ENCODE data around the gene RARG.
A peak's percentile ranks its signal among the peaks of the same experiment; 100 is the strongest.

The RARG gene

DNA sequence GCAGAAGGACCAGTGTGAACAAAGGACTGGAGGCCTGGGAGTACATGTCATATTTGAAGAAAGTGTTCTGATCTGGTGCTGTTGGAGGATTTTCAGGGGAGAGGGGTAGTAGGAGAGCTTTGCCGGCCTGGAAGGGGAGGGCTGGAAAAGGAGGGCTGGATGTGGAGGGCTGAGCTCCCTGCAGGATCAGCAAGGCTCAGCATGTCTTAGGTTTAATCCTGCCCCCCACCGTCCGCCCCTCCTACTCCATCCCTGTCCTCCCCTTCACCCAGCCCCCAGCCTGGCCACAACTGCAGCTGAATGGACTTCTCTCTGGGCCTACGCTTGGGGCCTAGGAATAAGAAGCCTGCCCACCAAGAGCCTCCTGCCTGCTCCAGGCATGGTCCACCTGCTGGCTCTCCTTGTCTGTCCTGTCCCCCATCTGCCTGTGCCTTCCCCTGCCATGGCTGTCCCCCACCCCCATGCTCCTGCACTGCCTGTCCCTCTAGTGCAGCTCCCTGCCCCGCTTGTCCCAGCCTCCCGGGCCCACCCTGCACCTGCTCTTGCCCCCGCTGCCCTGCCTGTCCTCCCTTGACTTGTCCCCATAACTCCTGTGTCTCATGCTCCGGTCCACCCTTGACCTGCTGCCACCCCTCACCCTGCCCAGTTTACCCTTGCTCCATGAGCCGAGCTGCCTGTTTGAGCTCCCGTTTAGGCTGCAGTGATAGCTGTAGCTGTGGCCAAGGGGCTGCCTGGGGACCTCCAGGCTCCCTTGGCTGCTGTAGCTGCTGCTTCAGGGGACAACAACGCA, 9.8 kb upstream of the RARG start:
- no peak for DNase-seq

DNA sequence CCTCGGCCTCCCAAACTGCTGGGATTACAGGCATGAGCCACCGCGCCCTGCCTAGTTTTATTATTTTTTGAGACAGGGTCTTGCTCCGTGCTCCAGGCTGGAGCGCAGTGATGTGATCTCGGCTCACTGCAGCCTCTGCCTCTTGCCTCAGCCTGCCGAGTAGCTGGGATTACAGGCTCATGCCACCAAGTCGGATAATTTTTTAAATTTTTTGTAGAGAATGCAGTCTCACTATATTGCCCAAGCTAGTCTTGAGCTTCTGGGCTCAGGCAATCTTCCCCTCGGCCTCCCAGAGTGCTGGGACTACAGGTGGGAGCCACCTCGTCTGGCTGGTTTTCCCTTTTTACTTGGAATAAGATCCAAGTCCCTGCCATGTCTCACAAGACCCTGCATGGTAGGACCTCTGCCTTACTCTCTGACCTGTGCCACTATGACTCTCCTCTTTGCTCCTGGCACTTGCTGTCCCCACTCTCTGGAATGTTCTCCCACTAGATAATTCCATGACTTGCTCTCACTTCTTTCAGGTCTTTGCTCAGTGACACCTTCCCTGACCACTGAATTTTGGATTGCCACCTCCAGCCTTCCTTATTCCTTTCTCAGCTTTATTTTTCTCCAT, 7.7 kb upstream of the RARG start:
- no peak for DNase-seq

DNA sequence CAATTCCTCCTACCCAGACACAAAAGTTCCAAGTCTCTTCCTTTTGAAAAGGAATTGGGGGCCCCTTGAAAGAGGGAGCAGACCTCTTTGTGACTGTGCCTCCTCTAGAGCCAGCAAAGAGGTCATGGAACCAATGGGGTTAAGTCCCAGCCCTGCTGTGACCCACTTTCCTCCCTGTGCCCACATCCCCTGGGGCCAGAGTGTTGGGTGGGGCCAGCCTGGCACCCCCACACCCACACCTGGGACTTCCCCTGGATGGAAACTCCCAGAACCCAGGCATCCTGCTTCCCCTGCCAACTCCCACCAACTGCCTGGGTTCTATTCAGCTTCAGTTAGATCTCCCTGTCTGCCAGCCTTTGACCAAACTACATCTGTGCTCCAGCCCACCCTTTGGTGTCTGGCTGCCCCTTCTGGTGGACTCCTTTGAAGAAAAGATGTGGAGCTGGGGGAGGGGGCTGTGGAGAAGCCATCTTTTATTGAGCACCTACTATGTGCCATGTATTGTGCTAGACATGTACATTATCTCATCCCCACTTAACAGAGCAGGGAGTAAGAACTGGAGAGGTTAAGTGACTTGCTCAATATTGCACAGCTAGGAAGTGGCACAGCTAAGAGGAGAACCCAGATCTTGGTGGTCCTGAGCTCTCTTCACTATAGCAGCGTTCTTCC, 4.6 kb upstream of the RARG start:
- no peak for DNase-seq

DNA sequence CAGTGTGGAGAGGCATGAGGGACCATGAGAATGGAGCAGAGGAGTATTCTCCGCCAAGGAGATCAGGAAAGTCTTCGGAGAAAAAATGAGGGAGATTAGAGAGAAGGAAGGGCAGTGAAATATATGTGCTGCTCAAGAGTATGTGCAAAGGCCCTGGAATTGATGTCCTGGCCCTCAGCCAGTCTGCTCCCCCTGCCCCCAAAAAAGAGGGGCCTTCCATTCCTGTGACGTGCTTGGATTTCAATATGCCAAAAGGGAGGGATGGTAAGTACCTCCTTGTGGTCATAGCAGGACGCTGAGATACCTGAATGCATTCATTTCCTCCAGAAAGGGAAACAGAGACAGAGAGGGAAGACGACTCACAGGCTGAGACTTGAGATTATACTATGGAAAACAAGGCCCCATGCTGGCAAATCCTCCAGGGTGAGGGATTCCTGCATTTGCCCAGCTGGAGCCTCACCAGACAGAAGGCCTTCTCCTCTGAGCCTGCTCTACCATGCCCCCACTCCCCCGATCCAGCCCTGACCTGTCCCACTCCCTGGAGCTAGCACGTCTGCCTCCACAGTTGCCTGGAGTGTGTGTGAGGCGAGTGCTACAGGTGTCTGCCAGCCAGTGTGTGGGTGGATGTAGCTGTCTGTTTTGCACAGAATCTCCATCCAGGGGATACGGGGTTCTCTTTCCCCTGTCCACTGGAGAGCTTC, 3.9 kb upstream of the RARG start:
- no peak for DNase-seq

DNA sequence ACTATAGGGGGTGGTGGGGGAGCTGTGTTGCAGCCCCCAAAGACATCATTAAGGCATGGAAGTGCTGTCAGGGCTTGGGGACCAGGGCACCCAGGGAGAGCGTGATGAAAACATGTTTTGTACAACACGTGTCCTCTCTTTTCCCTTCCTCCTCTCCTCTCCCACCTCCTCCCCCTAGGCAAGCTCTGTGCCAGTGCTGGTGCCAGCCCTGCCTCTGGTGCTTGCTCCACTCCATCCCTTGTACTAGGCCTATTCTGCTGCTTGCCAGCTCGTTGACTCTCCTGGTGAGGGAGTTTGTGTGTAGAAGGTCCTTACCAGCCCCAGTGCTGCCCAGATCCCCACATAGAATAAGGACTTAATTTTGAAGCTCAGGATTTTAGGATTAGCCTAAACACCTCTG, 3.2 kb upstream of the RARG start:
- no peak for DNase-seq

DNA sequence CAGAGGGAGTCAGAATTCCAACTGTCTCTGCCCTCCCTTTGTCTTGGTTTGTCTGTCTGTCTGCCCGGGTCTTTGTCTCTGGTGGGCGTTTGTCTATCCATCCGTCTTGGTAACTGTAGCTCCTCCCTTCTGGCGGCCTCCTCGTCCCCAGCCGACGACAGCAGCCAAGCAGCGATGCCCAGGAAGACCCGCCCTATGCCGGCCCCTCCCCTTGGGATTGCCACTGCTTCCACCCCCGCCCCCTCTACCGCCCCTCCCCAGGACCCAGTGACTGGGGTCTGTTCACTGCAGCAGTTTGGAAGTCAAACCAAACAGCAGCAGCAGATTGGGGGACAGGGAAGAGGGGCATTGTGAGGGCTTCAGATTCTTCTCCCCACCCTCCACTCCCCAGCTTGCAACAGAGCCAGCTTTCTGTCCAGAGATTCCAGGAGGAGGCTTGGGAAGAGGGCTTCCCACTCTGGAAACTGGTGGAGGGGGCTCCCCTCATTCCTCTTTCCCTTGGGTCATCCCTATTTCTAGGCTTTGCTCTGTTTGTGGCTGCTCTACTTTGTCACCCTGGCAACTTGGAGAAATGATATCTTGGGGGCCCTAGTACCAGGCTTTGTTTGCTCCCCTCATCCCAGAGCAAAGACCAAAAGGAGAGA, 2.4 kb upstream of the RARG start:
- peak; percentile 67 for DNase-seq

DNA sequence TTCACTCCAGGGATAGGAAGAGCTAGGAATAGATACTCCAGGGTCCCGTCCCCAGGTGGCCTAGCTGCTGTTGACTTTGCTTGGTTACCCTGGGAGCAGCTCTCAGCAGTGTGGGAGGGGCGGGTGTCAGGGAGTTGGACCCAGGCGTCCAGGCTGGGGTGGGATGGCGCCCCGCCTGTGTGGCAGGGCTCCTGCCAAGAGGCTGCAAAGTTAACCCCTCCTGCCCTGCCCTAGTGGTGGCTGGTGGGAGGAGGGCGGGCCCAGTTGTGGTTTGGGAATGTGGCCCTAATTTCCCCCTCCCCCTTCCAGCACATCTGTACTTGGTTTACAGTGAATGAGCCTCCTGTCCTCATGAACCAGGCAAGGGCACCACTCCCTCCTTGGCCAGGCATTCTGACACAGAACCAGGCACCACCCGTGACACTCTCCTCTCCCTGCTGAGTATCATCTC, 1.7 kb upstream of the RARG start:
- no peak for DNase-seq

DNA sequence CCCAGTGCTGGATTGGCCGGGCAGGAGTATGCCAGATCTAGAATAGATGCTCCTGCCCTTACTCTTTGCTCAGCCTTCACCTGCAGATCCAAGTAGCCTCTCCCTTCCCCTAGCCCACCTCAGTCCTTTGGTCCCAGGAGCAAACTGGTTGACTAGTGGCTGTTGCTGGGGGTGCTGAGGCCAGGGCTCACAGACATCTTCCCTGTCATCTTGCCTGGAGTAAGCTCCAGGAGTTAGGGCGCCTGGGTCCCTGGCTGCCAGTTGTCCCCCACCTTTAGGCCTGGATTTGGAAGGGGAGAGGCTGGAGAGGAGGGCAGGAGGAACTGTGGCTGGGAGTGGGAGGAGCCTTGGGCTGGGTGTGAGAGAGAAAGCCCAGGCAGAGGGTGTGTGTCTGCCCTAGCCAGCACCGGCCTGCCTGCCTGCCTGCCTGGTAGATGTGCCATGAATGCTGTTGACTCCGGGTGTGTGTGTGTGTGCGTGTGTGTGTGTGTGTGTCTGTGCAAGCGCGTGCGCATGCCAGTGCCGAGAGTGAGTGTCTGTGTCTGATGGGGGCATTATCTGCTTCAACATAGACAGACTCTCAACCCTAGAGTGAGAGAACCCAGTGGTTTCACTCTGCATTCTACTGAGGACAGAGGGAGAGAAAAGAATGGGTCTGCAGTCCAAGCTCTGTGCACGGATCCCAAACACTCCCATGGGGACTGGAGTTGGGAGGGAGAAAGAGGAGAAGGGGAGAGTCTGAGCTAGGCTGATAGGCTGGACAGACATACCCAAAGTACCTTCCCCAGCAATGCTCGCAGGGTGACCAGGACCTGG, 845 bp upstream of the RARG start:
- no peak for DNase-seq

DNA sequence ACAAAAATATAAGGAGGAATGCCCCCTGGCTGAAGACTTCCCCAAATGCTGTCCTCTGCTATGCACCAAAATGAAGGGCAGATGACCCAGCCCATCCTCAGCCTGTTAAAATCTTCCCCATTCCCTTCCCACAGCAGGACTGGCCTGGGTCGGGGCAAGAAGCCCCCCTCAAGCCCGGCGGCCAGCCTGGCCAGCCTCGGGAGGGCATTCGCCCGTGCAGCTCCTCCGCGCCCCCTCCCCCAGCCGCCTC, 413 bp downstream of the RARG start:
- DNase-seq, result no peak

DNA sequence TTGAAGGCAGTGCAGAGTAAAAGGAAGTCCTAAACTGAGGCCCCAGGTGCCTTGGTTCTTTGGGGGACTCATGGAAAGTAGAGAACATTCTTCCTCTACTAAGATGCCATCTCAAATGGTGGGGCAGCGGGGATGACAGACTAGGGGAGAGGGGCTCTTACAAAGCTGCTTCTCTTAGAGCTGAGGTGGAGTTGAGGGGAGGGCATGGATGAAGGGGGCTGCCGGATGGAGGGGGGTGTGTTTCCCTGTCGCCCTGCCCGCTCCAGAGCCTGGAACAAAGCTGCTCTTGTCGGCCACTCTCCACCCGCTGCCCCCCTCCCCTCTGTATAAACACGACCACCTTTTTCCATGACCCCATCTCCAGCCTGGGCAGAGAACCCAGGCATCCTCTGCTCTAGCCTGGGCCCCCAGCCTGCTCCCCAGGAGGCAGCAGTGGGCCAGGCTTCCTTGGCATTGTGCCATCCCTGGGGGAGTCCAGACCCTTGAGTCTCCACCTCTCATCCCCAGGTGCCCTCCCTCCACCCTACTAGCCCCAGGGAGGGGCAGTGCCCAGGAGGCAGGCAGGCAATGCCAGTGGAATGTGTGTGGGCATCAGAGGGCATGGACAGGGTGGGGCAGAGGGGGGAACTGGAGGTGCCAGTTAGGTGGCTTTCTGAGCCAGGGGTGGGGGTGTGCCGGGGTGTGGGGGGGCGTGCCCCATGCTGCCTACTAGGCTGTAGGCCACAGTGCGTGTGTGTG, 1.7 kb downstream of the RARG start:
- no peak for DNase-seq

DNA sequence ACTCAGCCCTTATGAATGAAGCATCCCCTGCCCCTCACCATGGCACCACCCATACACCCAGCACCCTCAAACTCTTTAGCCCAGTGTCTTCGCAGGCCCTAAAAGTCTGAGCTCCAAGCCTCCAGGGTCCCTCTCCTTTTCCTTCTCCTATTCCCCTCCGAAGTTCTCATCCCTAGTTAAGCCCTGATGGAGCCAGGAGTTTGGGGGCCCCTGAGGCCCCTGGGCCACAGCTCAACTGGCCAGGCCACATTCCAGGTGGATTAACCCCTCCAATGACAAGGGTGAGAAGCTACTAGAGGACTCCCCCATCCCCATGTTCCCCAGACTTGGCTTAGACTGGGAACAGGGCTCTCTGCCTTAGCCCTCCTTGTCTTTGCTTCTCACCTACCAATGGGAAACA, 2.6 kb downstream of the RARG start:
- DNase-seq, result no peak

DNA sequence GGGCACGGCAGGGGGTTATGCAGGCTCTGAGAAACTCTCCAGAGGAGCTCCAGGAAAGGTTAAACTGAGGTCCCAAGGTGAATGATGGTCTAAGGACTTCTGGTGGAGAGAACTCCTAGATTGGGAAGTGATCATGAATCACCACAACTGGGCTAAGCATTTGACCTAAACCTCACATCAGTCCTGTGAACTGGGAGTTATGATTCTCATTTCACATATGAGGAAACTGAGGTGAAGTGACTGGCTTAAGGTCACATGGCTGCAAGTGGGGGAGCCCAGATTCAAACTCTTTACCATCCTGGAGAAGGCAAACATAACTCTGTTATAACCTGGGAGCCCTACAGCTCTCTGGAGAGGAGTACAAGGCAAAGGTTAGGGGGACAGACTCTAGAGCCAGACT, 4.2 kb downstream of the RARG start:
- DNase-seq, result no peak

DNA sequence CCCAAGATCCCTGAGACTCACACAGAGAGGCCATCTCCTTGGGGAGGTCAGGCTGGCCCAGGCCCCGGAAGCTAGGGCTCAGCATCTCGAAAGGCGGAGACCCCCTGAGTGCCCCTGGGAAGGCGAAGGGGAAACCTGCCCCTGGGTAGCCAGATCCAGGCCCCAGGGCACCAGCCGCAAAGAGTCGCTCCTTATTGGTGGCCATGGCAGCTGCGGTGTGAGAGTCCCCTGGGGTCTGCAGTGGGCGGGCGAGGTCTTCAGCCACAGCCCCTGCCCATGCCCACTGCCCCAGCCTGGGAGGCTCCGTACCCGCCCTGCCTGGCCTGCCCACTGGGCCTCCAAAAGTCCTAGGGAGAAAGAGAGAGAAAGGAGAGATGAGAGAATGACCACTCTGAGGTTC, 4.7 kb downstream of the RARG start:
- no peak for DNase-seq

DNA sequence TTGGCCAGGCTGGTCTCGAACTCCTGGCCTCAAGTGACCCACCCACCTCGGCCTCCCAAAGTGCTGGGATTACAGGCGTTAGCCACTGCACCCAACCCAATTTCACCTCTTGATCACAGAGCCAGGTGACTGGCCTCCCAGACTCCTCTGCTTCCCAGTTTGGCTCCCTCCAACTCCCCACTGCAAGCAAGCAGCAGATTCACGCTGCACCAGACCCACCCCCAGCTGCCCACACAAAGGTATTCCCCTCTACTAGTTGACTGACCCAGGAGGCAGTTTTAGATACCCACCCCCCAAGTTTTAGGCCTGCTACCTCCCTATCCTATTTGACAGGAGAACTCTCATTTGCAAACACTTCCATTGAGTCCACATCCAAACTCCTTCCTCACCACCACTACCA, 5.2 kb downstream of the RARG start:
- DNase-seq, result no peak

DNA sequence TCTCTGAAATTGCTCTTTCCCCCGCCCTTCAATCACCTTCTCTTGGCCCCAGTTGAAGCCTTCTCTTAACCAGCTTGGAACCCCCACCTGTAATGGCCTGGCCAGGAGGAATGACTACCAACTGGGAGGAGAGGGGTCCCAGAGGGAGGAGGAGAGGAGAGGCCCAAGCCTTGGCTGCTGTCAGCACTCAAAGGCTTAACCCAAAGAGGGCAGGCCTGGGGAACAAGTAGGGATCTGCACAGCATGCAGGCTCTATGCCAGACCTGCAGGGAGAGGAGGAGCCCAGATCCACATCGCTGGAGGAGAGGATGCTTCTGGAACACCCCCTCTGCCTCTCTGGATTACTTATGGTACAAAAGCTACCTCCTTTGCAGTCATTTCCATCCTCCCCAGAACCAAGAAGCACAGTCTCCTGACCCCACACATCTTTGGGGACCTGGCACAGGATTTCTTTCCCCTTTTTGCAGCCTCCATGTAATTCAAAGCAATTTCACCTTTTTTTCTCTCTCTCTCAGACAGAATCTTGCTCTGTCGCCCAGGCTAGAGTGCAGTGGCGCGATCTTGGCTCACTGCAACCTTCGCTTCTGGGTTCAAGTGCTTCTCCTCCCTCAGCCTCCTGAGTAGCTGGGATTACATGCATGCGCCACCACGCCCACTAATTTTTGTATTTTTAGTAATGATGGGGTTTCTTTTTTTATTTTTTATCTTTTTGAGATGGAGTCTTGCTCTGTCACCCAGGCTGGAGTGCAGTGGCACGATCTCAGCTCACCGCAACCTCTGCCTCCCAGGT, 6.2 kb downstream of the RARG start:
- DNase-seq, result peak; percentile 22

DNA sequence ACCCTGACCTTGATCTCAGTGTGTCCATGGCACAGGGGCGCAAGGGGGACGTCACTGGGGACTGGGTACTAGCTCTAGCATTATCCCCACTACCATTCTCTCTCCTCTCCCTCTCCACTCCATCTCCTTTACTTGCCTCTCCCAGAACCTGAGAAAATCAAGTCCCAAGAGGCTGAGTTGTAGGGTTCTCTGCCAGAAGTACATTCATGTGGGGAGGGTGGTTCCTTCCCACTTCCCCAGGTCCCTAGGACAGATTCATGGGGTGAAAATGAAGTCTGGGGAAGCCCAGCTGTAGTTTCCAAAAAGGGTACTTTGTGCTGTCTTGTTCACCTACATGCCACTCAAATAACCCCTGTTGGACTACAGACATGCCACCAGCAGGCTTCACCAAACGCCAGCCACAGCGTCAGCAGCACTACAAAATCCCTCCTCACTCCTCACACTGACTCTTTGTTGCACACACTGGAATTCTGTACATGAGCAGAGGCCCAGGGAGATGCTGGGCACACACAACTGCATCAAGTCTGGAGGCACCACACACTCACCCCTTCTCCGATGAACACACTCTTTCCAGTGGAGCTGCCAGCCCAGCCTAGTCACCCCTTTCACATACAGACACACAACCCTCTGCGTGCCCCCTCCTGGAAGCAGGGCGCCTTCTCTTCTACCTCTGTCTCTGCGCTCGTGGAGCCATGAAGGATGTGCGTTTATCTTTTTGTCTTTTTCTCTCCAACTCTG, 6.9 kb downstream of the RARG start:
- DNase-seq, result no peak

DNA sequence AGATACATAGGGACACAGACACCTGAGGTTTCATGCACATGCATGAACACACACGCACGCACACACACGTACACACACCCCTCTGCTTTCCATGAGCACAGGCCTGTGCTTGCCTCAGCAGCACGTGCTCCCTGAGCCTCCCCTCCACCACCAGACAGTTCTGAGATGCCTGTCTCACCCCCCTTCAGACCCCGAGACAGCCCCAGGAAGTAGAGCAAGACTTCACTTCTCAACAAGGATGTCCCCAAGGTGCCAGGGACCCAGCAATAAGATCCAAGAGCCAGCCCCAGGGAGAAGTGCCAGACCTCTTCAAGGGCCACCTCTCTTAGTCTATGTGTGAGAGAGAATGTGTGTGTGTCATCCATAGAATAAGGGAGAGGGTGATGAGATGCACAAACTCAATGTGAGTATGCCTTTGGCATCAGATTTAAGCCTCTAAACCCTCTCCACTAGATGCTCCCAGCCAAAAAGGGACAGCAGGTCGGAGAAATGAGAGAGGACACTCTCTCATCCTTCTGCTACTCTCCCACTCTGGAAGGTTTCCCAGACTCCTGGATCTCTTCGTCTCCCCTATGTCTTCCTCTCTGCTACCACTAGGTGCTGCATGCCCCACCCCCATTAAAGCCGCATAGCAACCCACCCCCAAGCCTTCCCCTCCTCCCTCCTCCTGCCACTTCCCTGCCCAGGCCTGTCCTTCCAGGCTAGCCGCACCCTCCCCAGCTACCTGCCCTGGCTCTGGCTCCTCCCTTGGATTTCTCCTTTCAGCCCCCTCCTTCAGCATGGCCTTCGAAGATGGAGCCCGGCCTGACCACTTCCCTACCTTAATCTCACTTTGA, 7.7 kb downstream of the RARG start:
- DNase-seq, result peak; percentile 39

DNA sequence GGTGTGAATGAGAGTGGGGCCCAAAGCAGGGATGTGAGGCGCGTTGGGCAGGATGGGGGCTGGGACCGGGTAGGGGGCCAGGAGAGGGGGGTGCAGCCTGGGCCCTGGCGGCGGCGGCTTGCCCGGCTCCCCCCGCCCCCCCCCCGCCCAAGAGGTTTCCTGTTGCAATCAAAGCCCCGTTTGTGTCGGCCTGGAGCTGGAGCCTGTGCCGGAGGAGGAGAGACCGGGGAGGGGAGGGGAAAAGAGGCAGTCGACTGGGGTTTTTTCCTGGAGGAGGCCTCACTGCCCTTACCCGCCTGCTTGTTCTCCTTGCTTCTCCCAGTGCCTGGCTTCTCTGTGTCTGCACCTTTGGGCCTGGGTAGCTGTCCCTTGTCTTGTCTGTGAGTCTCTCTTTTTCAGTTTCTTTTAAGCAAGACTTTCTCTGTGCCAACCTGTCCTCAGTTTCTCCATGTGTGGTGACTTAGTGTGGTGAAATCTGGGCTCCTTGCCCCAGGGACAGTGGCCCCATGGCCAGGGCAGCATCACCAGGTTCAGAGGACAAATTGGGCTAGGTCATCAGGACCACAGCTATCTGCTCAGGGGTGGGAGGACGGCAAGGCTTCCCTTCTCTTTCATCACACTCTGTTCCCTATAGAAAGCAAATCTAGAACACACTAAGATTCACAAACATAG, 8.5 kb downstream of the RARG start:
- DNase-seq, result no peak

DNA sequence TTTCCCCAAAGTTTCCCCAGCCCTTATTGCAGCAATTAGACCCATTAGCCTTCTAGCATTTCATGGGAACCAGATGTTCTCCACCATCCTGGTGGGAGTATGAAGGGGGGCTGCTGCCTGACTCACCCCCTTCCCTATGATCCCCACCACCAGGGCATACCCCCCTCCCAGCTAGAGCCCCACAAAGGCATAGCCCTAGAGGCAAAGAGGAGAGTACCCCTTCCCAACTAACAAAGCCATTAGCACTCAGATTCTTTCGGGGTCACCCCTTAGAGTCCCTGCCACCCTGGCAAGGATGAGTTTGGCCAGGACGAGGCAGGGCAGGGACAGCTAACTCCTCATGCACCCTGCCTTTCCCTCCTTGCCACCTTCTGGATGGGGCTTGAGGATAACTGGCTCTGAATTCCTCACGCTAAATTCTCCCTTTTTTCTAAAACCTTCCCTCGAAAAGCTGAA, 9.2 kb downstream of the RARG start:
- DNase-seq, result no peak

Measured in NCI-H1694 (cell line).